ENCODE results near the gene ALPP. TPM values are rescaled to one million over a fixed set of nuclear protein-coding genes. Genes with fewer than 3 reads are reported as not detected.

The ALPP gene
- total and polyA plus RNA-seq, 2 of the 13 experiments (the other 11 are each of a cell fraction or from before 2014, with no cell fraction given), result not detected

DNA sequence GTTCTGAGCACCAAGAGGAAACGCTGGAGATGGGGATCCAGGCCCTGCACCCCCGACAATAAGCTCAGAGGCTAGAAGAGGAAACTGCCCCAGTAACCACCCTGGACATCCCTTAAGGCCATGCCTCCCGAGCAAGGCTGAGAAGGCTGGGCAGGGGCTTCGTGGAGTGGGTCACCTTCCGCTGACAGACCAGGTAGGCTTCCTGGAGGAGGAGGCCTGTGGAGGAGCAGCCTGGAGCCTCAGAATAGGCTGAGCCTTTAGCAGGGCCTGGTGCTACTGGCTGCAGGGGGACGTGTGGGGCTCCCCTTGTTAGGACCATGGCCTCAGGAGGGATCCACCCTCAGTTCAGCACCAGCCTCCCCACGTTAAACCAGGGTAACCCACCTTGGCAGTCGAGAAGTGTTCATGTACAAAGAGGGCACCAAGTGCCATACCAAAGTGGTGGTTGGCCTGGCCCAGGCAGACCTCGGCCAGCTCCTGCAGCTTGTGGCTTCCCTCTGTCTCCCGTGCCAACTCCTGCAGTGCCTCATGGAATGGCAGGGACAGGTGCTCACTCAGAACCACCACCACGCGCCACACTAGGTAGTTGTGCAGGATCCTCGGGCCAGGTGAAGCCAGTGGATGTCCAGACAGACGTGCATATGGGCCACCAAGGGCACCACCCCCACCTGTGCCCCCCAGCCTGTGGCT is 28.5 kb upstream of the ALPP start (continued):
- TF ChIP-seq PHF21A (CRISPR knock-in tag; IDR thresholded peaks at IDR 0.05) (no peak), ZNF772 (CRISPR knock-in tag; IDR thresholded peaks at IDR 0.05) (no peak)

DNA sequence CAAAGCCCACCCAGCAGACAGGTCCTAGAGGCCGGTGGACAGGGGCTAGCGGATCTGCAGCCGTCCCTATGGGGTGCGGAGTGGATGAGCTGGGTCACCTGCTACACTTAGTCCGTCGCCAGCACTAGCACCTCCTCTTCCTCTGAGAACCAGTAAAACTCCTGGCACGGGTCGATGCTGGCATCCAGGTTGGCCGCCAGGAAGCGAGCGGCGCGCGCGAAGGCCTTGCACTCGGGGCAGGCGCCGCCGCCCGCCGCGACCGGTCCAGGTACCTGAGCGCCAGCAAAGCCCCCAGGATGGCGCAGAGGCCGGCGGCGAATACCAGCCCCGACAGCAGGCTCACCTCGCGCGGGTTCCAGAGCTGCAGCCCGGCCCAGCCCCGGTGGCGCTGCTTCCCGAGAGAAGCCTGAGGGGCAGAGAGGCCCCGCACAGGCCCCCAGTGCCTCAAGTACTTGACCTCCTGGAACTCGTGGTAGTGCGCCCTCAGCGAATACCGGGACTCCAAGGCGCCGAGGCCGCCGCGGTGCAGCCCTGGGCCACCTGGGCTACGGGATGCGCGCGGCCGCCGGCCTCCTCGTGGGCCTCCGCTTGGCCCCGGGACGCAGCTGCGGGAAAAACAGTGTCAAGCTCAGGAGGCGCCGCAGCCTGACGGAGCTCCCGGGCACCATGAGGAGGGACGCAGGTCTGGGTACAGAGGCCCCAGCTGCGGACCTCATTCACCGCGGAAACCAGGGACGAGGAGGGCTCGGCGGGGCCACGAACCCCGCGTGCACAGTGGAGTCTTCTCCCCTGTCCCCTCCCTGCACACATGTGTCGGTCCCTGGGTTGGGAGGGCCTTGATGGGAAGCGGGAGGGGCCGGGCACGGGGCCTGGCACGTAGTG is 27.5 kb upstream of the ALPP start:
- H3K4me3 ChIP-seq (replicated peaks in 1 of 3; ENCODE audit: insufficient read depth in 1 of 3, low read depth in 2 of 3, low read length in 3 of 3), result no peak overlapping the region
- H3K9ac ChIP-seq (ENCODE audit: insufficient read depth, low read depth, low read length), result no peak overlapping the region
- no peak for FAIRE-seq
- CTCF ChIA-PET (ENCODE audit: low intra/inter-chr PET ratio, low total read pairs), result no interaction called here
- no peaks in the 10 kb centered on the region for H3K79me2 ChIP-seq (ENCODE audit: insufficient read depth, low read length)
- POLR2A ChIA-PET, result no interaction called here
- H3K27me3 ChIP-seq (ENCODE audit: control insufficient read depth in 1 of 2, insufficient read depth in 2 of 2, low read length in 2 of 2), result peaks cover 18 to 63% of the 10 kb centered on the region in 2 experiments
- BruUV-seq (replicated peaks), result no TSS peak
- intact Hi-C loops (cut with micrococcal nuclease; ENCODE audit: unreplicated experiment) (no loop called here), in situ Hi-C loops (cut with HindIII; ENCODE audit: extremely low pct_ligation_motif_present, low pct_unique_long_range_greater_than_20kb) (no loop called here)
- 29% methylated on average over 24 of the region's 76 CpGs for whole genome bisulfite sequencing (ENCODE audit: low lambda C conversion rate)
- DNase-seq (ENCODE audit: low spot score), result no peak
- no peak overlapping the region for H3K4me2 ChIP-seq (ENCODE audit: low read depth, low read length)
- H3K27ac ChIP-seq (ENCODE audit: extremely low read length, insufficient read depth, low read length), result no peak overlapping the region
- no peak overlapping the region for H2AFZ ChIP-seq (ENCODE audit: low read length)
- no peak for TF ChIP-seq KMT2A (CRISPR knock-in tag; IDR thresholded peaks at IDR 0.05)
- no peak for TF ChIP-seq KAT2B (IDR thresholded peaks at IDR 0.05; ENCODE audit: borderline replicate concordance, low read depth, low read length)
- no peak for TF ChIP-seq TRIM24 (CRISPR knock-in tag; IDR thresholded peaks at IDR 0.05)
- peak; percentile 15; the same call in 1 of the 2 replicates for TF ChIP-seq KDM2A (CRISPR knock-in tag; IDR thresholded peaks at IDR 0.05; ENCODE audit: borderline replicate concordance, low read depth)
- peaks cover 17% of the 10 kb centered on the region for H3K4me1 ChIP-seq (ENCODE audit: insufficient read depth, low read length)
- no peaks in the 10 kb centered on the region for H3K36me3 ChIP-seq (replicated peaks in 1 of 2; ENCODE audit: control insufficient read depth in 1 of 2, insufficient read depth in 2 of 2, low read length in 2 of 2)
- no peaks in the 10 kb centered on the region for H4K20me1 ChIP-seq (ENCODE audit: insufficient read depth, low read length)
- H3K9me3 ChIP-seq (ENCODE audit: low read length), result no peaks in the 10 kb centered on the region
- ATAC-seq, result peak; percentile 7; the same call in 2 of the 3 replicates
